ENCODE data around the gene EIF3L.
A peak's percentile ranks its signal among the peaks of the same experiment; 100 is the strongest.

The EIF3L gene

DNA sequence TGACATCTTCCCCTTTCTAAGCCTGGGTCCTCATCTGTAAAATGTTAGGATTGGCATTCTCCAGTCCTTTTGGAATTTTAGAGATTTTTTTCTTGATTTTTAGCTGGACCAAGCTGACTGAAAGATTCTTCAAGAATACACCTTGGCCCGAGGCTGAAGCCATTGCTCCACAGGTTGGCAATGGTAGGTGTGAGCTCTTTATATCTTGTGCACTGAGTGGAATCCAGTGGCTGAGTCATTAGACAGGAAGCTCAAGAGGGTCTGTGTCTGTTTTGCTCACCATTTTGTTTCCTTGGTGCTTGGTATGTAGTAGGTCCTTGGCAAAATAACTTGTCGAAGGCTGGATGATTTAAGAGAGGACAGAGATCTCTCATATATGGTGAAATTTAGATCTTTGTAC is 6.2 kb downstream of the EIF3L start:
- DNase-seq = no peak

DNA sequence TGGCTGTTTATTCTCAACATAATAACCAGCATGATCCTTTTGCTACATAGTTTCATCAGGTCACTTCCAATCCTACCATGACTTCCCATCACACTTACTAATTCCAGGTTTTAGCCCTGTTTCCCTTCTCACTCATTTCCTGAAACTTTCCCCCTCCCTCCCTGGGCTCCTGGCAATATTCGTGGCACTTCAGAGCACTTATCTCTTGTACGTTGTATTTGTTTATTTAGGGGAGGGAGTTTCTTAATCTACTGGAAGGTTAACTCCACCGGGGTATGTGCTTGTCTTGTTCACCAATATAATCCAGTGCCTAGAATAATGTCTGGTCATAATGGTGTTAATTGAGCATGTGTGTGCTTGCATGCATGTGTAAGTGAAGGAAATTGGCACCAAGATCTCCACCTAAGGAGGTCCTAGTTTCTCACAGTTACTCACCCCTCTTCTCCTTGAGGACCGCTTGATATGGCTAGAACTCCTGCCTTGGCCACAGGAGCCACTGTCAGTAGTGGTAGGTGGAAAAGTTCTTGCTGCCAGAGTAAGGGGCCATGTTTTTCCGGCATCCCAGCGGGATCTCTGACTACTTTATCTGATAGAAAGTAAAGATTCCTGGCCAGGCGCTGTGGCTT is 11.7 kb downstream of the EIF3L start:
- no peak for DNase-seq

DNA sequence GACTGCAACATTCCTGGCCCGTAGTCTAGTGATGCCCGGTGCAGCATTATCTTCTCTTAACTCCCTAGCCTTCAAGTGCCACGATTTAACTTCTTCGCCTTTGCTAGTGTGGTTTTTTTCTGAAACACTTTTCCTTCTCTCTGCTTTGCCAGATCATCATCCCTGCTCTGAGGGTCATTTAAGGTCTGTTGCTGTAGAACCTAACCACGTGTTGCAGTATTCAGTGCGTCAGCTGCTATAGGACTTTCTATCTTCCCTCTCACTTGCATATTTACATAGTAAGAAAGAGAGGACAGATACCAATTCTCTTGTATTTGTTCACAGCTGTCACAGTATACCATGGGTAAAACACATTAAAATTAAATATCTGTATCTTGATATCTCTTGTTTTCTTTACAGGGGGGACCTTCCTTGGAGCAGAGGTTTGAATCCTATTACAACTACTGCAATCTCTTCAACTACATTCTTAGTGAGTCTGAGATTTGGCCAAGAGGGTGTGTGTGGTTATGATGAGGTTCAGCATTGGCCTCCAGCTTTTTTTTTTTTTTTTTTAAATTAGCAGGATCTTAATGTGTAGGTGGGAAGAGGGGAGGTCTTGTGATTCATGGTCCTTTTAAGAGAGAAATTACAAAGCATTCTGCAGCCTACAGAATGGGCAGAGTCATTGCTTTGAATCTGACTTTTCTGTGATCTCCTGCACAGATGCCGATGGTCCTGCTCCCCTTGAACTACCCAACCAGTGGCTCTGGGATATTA is 13.5 kb downstream of the EIF3L start:
- DNase-seq = no peak

DNA sequence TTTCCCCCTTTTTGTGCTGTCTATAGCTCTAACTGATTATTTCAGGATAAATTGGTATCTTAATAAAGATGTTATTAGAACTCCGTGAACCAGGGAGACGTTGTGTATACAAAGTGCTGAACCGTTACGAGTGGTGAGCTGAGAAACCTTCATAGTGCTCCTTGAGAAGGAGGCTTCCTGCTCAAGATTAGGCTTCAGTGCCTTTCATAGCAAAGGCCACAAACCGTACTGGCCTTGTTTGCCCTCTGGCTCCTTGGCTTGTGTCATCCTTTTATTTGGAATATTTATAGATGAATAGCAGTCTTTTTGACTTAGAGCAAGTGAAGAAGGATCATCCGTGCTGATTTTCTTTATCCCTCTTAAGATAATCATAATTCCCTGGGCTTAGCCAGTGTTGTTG is 16.3 kb downstream of the EIF3L start:
- DNase-seq = no peak

DNA sequence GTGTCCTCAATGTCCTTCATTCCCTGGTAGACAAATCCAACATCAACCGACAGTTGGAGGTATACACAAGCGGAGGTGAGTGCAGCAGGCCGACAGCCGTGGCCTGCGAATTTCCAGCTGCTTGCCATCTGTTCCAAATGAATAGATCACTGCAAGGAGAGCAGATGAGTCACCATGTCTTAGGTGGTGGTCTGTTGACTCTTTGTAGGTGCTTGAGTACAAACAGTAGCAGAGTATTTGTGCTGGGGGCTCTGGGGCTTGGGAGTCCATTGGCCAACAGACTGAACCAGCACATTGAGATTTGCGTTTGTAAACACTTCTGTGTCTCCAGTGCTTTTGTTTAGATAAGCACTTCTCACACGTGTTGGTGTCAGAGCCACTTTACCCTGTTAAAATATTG is 21.1 kb downstream of the EIF3L start:
- no peak for DNase-seq

DNA sequence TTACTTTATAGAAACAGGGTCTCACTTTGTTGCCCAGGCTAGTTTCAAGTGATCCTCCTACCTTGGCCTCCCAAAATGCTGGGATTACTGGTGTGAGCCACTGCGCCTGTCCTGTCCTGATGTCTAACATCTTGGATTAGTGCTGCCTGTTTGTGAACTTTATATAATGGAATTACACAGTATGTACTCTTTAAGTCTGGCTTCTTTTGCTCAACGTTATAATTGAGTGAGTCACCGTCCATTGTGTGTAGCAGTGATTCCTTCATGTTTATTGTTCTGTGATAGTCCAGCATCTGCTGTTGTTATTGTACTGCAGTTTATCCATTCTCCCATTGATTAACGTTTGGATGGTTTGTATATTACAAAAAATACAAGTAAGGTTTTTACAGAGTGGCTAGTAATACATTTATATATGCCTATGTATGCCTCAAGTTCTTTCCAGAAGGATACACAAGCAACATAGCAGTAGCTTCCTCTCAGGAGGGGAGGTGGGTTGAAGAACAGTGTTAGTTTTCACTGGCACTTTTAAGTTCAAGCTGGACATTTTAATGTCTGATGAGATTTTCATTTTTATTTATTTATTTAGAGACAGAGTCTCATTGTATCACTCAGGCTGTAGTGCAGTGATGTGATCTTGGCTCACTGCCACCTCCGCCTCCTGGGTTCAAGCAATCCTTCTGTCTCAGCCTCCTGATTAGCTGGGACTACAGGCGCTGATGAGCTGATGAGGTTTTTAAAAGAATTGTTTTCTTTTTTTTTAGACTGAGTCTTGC is 31.6 kb downstream of the EIF3L start:
- DNase-seq = no peak

DNA sequence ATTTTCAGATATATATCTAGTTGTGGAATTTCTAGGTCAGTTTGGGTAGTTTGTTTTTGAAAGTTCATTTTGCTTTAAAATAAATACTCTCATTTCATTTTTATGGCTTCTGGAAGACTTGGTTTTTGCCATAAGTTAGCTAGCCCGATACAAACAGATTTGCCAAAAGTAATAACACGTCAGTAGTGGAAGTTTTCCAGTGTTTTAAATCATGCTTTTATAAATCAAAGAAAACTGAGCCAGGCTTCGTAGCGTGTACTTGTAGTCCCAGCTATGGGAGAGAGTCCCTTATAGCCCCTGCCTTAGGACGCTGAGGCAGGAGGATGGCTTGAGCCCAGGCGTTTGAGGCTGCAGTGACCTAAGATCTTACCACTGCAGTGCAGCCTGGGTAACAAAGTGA is 35.2 kb downstream of the EIF3L start:
- no peak for DNase-seq

DNA sequence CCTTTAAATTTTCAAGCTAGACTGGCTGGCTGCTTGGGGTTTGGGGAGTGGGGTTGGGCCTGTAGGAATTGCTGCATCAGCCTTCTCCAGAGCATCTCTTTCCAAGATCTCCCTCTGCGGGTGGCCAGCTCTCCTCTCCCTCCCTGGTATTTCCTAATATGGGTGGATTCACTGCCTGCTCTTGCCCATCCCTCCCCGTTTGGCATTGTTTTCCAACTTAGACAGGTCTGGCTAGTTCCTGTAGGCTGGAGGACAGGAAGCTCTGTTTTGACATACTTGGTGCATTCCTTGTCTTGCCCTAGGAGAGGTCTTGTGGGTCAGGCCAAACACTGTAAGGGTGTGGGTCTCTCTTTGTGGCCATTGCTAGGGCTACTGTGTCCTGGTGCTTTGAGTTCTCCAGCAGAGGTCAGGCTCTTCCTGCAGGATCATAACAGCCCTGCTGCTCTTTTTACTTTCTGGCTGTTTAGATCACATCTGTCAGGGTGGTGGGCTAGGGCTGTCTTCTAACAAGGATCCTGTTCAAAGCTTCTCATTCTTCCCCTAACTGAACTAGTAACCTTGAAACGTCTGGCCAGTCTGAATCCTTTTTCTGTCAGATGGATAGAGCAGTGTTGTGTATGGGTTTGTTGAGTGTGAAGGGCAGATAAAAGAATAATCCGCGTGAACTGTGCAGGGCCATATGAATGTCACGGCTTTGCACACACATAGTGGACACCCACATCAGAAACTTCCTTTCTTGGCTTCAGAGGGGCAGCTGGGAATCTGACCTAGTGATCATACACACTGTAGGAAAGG is 38.6 kb downstream of the EIF3L start:
- DNase-seq = no peak

DNA sequence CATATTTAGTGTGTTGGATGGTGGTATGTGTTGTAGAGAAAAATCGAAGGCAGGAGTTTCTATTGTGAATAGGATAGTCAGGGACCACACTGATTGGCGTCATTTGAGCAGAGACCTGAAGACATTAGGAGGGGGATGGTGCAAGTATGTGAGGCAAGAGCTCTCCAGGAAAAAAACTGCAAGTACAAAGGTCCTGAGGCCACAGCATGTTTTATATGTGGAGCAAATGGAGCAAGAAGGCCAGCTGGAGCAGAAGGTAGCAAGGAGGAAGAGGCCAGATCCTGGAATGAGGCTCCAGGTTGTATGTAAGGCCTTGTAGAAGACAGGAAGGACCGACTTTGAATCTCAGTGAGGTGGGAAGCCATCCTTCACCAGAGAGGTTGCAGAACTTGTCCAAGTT is 42.7 kb downstream of the EIF3L start:
- no peak for DNase-seq

DNA sequence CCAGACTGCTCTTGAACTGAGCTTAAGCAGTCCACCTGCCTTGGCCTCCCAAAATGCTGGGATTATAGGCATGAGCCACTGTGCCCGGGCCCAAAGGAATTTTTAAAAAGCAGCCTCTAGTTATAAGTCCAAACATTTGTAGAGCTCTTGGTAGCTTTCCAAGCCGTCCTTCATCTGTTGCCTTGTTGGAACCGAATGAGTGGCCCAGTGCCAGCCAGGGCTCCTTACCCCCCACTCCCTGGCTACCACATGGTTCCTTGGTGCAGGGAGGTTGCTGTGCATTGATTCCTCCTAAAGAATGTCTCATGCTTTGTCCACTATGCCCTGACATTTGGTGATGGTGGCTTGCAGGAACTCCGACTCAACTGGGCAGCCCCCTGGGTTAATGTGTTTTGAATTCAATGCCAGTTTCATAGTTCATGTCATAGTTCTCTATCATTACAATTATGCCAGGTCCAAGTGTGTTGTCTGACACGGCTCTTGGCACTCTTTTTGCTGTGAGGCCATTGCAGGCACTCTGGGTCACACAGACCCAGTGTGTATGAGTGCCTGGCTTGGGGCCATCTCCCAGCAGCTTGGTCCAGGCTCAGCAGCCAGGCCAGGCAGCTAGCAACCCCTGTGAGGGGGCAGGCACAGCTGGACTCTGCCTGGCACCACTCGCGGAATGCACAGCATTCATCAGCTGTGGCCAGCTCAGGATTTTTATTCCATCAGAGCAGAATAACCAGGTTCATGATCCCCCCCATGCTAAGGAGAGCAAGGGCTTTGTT is 43.5 kb downstream of the EIF3L start:
- no peak for DNase-seq

DNA sequence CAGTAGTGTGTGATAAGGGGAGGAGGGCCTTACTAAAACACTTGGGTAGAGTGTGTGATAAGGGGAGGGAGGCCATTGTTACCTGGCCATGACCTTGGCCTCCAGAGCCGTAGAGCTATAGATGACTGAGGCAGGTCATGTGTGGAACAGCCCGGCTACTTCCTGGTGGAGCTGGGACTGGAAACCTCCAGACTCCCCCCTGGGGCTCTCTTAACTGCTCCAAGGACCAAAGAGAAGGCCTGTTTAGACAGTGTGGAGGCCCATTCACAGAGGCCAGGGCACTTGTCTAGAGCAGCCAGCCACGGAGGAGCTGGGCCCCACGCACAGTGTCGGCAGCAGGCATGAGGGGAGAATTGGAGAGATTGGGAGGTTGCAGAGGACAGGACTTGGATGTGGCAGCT is 44.4 kb downstream of the EIF3L start:
- DNase-seq = no peak

DNA sequence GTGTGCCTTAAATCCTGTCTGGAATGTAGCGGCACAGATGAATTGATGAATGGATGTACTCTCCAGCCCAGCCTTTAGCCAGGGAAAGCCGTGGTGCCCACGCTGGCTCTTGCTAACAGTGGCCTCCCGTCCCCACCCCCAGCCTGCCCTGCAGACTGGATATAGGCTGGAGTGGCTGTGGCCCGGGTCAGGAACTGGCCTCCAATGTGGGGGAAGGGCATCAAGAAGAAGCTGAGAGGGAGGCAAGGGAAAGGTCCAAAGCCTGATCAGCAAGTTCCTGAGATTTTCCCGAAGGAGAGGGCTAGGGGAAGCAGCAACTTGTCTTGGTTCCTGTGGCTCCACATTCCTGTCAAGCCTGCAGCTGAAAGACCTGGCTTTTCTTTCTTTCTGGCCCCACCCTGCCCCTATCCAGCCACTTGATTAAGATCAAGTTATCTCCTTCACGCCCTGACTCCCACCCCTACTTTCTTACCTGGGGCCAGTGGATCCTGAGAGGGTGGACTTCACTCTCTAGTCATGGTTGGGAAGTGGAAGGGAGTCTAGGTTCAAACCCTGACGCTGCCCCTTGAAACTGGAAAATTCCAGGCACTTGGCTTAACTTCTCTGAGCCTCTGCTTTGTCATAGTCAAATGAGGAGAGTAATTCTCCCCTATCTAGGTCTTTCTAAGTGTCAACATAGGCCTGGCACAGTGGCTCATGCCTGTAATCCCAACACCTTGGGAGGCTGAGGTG is 45.9 kb downstream of the EIF3L start:
- DNase-seq = no peak

DNA sequence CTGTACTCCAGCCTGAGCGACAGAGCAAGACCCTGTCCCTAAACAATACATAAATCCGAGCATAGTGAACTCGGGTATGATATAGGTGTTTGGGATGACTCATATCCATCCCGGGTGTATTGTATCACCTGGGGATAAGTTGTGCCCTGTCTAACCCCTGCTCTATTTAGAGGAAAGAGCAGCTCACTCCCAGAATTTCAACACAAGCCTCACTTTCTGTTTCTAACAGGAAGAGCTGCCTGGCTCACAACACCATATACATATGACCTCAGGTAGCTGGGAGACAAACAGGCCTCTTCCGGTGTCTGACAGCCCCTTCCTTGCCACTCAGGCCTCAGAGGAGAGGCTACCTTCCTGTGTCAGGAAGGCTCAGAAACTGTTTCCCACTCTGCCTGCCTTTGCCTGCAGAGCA is 47.0 kb downstream of the EIF3L start:
- DNase-seq = no peak

DNA sequence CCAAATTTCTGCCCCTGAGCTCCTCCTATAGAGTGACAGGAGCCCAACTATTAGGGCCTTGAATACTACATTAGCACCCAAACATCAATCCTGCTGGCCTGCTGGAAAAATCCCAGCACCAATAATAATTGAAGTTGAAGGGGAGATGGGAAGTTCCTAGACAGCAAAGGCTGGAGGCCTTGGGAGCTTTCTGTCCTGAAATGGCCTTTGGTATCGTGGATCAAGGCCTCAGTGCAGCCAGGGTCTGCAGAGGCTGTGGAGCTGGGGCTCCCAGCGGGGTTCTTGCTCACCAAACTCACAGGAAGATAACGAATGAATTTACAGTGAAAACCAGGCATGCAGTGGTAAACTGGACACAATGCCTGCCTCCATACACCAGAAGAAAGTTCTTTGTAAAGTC is 47.7 kb downstream of the EIF3L start:
- DNase-seq = no peak

DNA sequence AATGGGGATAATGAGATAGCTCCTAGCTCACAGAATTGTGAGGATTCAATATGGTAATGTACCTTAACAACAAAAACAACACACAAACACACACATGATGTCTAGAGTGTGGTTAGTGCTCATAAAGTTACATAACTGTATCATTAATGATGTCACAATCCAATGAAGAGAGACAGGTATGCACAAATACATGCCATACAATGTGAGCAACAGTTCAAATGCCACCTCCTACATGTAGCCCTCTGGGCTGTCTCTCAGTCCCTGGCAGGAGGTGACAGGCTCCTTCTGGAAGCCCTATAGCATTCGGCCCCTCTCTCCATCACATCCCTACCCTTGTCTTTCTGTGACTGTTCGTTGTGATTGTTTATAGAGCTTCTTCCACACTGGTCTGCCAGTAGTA is 48.6 kb downstream of the EIF3L start:
- DNase-seq = no peak

DNA sequence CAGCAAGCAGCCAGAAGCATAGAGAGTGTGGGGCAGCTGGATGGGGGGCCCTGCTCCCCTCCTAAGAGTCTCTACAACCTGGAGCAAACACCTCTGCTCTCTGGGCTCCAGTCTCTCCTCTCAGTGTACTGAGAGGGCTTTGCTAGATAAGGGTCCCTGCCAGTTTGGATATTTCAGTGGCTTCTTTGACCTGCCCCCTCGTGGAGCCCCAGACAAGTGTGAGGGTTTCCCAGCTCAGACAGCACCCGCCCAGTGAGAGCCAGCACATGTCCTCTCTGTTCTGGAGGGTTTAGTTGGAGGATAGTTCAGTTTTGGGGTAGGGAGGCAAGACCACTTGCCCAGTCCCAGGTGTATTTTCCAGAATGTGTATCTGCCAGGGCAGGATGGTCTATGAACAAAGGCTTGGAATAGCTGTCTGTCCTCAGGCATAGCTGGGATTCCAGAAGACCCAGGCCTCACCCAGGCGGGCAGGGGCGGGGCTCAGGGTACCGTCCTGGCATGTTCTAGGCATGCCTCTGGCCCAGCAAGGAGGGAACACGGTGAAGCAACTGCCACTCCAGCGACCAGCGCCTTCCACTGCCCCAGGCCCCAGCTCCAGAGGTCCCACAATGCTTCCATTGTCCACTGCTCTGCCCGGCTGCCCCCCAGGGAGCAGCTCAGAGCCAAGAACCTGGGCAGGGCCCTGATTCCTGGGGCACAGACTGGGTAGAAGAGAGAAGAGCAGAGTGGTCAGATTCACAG is 49.4 kb downstream of the EIF3L start:
- DNase-seq = no peak

DNA sequence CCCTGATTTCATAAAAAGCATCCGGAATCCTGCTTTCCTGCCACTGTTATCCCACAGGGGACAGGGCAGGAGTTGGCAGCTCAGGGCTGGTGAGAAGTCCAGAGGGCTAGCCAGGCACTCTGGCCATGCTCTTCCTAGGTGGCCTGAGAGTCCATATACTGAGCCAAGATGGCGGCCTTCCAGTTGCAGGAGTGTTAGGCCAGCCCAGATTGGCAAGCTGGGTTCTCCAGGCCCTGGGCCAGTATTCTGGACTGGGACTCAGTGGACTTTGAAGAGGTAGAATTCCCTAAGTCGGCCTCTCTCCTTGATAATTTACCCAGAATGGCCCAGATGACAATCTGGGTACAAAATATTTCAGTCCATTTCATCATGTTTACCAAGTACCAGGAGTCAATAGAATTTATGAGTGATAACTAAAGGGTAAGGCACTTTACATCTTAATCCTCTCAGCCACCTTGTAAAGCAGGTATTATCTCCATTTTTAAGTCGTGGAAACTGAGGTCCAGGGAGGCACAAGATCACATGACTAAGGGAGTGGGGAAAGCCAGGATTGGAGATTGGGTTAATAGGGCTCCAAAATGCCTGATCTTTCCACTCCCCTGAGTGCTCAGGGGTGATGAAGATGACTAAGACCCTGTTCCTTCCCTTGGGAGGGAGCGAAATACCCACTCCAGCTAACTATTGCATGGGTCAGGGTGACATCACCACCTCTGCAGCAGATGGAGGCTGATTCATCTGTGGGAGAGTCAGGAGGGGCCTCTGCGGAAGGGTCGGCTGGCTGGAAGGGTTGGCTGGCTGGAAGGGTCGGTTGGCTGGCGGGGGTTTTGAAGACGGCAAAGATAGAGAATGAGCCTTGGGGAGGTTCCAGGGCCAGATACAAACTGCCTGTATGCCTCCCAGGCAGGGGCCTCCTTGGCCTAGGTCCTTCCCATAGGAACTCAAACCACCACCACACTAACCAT is 55.6 kb downstream of the EIF3L start:
- DNase-seq = no peak

DNA sequence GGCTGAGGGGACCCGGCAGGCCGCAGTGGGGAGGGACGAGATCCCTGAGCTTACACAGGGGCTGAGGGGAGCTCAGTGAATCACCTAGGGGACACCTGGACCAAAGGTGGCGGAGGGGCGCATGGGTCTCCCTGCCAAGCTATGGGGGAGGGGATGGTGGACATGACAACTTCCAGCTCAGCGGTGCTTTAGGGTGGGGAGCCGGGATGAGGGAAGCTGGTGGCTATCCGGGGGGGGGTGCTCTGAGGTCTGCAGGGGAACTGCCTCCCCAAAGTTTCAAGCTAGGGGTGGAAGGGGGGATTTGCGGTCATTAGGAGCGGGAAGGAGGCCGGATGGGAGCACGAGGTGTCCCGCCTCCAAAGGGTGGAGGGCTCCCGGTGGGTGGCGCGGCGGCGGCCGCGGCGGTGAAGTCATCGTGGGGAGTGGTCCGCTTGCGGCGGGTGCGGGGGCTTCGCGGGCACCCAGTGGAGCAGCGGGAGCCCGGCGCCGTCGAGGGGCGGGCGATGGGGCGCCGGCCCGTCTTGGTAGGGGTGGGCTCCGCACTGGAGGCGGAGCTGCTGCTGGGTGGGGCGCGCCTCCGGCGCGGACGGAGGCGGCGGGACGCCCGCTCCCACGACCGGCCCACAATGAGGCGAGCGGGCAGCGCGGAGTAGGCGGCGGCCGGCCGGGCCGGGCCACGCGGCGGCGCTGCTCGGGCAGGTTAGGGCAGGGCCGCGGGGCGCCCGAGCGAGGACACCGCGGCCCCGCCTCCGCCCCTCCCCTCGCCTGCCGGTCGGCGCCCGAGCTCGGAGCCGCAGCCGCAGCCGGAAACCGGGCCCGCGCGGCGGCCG is 56.5 kb downstream of the EIF3L start, which contains the start of gene MICALL1:
Gene MICALL1, plus strand, starts transcription at position 764 of the 830 bp plus-strand sequence. CDS start 126 bp downstream, outside the sequence.
- DNase-seq = peak; percentile 53
